NCI-H1092 treated with DMSO at 0.1 percent for 48 hours (cell line): ENCODE data around the gene NPPC.
"Not testable (repeated sequence)": the region's sequence is repeated elsewhere in the genome, so short reads cannot be mapped to it uniquely, and the experiment has no call there.

Source experiments
- DNase-seq: peaks from one replicate; lab custom pipeline; 2025; lab: John Stamatoyannopoulos, UW

The NPPC gene

GRCh38 chr2:231920366-231920765 is 5.8 kb downstream of the NPPC start:
- DNase-seq, result no peak

- DNase-seq, result no peak
Observed at GRCh38 chr2:231919341-231920035, 6.7 kb downstream of the NPPC start.

GRCh38 chr2:231918501-231919330 is 7.5 kb downstream of the NPPC start:
- DNase-seq, result no peak

DNA sequence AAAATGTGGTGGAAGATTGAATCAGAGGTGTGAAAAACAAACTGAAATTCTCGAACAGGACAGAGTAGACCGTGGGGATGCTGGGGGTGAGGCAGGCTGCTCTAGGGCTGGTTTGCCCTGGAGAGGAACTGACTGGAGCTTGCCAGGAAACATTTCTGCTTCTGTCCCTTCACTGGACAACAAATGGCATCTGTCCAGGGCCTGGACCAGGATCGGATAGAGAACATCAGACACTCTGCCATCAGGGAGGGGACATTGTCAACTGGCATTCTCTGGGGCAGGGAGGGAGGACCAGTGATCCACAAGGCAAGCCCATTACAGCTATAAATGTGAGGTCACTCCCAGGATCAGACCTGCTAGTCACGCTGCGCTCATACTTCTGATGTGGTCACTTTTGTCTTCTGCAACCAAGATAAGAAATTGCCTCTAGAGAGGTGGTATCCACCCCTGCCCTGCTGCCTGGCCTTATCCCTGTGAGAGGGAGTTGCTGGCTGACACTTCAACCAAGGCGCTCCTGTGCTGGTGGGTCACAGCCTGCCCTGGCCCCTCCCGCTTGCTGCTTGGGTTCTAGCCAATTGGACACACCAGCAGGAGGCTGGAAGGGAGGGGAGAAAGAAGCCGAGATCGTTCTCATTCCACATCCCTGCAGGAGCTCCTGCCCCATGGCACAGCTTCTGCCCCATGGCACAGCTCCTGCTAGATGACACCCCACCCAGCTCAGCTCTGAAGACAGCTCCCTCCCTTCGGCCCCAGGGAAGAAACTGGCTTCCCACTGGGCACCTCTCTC is 8.7 kb downstream of the NPPC start:
- no peak for DNase-seq

DNA sequence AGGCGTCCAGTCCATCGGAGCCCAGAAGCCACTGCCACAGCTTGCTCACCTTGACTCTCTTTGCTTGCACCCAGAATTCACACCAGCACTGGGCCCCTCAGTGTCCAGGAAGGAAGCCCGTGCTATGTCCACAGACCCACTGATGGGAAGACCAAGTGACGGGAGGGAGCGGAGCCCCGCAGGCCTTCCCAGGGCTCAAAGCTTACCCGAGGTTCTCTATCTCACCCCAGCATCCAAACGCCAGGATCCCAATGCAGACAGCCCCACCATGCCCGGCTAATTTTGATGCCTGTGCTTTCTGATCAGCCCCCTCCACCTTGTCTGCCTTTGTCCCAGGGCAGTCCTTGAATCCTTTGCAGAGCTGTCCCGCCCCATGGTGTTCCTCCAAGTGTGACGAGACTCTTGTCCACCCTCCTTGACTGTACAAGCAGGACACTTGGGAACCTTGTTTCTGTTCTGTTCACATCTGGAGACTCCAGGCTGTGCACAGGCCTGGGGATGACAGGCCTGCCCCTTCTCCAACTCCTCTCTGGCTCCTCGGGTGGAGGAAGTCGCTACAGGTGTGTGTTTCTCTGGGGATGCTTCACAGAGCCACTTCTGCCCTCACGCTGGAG is 12.0 kb downstream of the NPPC start:
- no peak for DNase-seq

- no peak for DNase-seq
Observed at GRCh38 chr2:231911381-231911780, 14.8 kb downstream of the NPPC start.

GRCh38 chr2:231910771-231911170 is 15.4 kb downstream of the NPPC start:
- no peak for DNase-seq

GRCh38 chr2:231910161-231910560 is 16.0 kb downstream of the NPPC start:
- not testable (repeated sequence) for DNase-seq

GRCh38 chr2:231909631-231910030 is 16.6 kb downstream of the NPPC start:
- DNase-seq, result no peak

DNA sequence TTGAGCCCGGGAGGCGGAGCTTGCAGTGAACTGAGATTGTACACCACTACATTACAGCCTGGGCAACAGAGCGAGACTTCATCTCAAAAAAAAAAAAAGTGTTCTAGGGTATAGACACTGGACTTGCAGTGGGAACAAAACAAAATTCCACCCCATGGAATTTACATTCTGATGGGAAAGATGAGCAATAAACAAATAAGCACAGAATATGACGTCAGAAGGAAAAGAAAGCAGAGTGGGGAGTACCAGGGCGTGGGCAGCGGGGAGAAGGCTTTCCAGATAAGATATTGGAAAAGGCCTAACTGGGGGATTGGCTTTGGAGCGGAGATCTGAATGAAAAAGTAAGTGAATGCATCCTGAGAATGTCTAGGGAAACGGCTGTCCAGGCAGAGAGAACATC is 17.6 kb downstream of the NPPC start:
- DNase-seq, result no peak

DNA sequence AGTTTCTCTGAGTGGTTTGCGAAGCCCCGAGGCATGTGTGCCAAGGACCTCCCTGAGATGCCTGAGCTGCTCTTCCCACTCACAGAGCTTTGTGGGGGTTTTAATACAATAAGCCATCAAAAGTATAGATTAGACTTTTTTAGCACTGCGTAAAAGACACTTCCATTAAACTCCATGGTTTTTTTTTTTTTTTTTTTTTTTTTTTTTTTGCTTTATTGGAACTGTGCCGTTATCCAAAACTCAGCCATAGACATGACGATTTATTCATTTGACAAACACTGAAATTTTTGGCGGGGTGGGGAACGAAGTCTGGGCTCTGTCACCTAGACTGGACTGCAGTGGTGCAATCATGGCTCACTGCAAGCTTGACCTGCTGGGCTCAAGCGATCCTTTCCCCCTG is 18.4 kb downstream of the NPPC start:
- DNase-seq, result no peak

- no peak for DNase-seq
Observed at GRCh38 chr2:231905026-231905425, 21.2 kb downstream of the NPPC start.

- DNase-seq, result no peak
Observed at GRCh38 chr2:231904161-231904611, 22.0 kb downstream of the NPPC start.

- DNase-seq, result no peak
Observed at GRCh38 chr2:231902598-231902997, 23.6 kb downstream of the NPPC start.

- no peak for DNase-seq
Observed at GRCh38 chr2:231900972-231901371, 25.2 kb downstream of the NPPC start.

- DNase-seq, result no peak
Observed at GRCh38 chr2:231900486-231900942, 25.7 kb downstream of the NPPC start.

DNA sequence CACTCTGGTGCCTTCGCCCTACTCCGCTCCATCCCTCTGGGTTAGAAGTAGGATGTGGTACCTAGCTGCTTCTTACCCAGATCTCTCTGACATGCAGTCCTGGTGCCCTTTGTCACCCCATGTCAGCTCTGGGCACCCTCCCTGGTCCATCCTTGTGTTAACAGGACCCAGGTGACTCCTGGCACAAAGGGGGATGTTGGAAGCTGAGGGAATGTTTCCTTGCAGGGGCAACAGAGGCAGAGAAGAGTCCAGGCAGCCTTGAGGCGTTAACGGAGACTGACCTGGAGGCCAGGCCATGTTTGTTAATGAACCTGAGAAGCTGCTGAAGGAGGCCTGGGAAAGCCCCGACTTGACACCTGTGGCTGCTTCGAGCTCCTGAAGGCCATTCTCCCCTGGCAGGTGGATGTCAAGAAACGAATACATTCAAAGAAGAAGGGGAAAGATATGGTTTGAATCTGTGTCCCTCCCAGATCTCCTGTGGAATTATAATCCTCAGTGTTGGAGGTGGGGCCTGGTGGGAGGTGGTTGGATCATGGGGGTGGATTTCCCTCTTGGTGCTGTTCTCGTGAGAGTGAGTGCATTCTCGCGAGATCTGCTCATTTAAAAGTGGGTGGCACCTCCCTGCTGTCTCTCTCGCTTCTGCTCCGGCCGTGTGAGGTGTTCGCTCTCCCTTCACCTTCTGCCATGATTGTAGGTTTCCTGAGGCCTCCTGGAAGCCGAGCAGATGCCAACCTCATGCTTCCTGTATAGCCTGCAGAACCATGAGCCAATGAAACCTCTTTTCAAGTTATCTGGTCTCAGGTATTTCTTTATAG is 31.4 kb downstream of the NPPC start:
- DNase-seq, result no peak

DNA sequence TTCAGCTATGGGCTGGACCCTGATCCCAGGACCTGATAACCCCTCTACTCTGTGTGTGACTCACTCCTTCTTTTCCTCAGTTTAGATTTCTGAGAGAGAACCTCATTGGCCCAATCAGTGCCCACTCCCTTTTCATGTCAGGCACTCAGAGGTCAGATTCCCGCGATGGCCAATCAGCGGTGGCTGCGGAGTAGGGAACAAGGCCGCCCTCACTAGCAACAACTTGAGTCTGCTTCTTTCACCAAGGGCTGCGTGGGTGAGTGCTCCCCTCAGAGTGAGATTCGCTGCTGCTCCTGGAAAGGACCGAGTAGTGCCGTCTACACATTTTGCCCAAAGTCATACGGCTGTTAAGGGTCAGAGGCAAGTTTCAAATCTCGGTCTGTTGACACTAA is 34.7 kb downstream of the NPPC start:
- DNase-seq, result no peak

- peak; percentile 6 for DNase-seq
Observed at GRCh38 chr2:231890896-231891513, 35.2 kb downstream of the NPPC start.

GRCh38 chr2:231887756-231888155 is 38.4 kb downstream of the NPPC start:
- no peak for DNase-seq
